Mucosa of gallbladder (tissue), 1 donor: ENCODE results near the gene GASK1B. TPM values are rescaled to one million over a fixed set of nuclear protein-coding genes. Genes with fewer than 3 reads are reported as not detected.

Experiments used
- DNase-seq: peaks from one replicate; pipeline ENCODE4 v3.0.0-alpha.2; 2020; ENCODE audit warnings: low spot score
- total RNA-seq: library from RNA; stranded (reverse); gene quantifications from one replicate; pipeline ENCODE4 v1.2.1, GENCODE V29; 2021
- donor health status: DM: no; HTN: no; CAD: no.

GASK1B gene
- total RNA-seq, 1 donor from 2014 or later: 27.0 TPM

DNA sequence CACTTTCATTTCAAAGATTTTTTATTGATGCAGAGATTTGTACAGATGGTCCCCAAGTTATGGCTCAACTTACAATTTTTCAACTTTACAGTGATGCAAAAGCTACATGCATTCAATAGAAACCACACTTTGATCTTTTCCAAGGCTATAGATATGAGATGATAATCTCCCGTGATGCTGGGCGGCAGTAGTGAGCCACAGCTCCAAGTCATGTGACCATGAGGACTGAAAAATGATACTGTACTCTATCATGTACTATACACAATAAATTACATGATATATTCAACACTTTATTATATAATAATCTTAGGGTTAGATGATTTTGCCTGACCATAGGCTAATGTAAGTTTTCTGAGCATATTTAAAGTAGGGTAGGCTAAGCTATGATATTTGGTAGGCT, 14.0 kb upstream of the GASK1B start:
- DNase-seq: no peak

DNA sequence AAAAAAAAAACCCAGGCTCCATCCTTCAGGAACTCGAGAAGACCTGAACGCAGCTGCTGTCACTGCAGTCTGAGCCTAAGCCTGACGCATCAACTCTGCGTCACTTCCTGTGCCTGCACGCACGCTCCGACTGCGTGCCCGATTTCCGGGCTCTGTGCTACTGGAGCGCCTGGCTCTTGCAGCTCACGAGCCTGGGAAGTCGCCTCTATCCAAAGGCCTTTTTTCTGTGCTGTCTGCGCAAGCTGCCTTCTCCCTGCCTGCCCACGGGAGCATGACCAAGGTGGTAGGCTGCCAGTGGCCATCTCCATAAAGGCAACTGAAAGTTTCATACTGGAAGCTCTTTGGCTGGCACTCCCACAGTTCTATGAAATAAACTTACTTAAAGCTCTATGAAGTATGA, 9.9 kb upstream of the GASK1B start:
- no peak for DNase-seq

DNA sequence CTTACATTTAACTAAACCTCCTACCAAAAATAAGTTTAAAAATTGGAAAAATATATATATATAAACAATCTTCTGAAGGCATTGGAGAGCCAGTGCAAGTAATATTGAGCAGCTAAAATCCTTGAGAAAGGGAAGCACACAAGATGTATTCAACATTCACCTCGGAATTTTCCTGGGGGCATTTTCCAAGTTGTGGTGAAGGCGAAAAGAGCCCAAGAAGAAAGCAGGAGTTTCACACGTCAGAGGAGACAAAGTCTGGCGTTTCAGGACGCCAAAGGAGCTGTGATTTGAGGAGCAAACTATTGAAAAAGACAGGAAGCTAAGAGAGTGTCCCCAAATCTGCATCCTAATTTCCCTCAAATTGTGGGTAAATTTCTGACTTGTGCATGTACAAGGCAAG, 9.1 kb upstream of the GASK1B start:
- DNase-seq: no peak

DNA sequence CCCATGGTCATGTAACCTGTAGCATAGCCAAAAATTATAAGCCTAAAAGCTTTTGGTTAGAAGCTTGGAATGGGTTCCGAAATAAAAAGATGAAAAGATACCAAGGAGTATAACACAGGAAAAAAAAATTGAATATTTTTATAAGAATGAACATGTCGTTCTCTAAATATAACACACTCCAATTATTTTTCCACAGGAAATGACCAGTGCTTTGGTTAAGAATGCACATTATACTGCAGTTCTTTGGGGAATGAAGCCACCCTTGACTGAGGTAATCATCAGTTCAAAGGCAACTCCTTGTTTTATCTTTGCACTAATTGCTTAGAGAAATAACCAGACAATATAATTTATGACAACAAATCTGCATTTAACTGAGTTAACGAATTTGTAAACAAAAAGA, 6.6 kb upstream of the GASK1B start:
- DNase-seq: no peak

DNA sequence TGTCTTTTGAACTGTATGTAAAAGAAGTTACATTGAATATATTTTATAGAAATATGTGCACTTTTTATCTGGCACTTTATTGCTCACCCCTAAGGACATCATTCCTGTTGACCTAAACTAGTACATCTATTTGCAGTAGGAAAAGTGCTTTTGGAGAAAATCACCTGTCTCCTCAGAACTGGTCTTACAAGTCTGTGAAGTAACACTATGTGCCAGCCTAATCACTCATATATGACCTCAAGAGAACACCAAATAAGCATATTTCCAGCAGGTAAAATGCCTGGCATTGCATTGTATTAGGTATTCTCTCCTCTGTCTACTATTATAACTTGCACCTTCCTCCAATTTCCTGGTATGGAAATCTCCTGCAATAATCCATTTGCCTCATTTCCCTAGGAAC, 4.0 kb upstream of the GASK1B start:
- DNase-seq: no peak

DNA sequence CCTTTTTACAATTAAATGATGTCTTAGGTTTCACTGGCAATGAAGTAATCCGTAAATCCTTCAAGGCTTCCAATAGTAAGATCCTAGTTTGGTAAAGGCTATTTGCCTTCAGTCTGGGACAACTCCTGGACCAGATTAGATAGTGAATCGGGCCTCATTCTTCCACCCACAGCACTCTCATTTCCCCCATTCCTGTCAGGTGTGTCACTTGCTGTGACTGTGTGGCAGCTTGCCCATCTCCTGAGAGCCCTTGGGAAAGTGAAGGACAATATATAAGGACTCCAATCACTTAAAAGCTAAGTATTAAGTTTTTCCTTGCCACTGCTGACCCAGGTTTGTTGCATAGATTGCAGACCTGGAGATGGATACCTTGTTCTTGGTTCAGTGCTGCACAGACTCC, 3.3 kb upstream of the GASK1B start:
- DNase-seq: peak; percentile 43

DNA sequence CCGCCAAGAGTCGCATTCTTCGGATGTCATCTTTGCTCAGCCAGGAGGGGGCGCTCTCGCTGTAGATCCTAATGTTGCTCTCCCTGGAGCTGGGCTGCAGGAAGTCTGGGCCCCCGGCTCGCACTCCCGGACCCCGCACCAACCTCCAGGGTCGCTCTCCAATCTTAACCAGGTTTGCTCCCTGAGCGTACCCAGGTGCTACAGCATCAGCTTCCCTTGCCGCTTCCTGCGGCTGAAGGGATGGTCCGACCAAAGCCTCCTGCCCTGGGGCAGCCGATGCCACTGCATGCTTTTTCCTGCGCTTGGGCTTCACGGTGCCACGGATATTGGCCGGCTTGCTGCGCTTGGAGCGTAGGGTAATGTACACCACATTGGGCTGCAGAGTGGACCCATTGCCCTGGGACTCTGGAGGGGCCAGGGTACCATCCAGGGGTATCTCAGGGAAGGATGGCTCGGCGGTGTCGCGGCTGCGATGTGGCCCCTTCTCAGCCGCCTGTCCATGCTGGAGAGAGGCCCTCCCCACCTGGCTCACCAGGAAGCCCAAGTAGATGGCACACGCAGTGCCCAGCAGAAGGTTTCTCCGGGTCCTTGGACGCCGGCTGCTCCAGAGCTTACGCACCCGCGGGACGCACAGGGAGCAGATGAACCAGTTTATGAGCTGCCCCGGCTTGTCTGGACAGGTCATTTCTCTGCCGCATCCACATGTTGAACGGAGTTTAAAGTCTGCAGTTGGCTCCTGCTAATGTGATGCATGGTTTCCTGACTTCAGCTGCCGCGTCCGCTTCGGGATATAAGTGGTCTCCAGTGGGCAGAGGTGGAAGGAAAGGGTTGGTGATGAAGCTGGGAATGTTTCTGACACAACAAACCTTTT, 1.9 kb downstream of the GASK1B start:
- peak; percentile 33 for DNase-seq

DNA sequence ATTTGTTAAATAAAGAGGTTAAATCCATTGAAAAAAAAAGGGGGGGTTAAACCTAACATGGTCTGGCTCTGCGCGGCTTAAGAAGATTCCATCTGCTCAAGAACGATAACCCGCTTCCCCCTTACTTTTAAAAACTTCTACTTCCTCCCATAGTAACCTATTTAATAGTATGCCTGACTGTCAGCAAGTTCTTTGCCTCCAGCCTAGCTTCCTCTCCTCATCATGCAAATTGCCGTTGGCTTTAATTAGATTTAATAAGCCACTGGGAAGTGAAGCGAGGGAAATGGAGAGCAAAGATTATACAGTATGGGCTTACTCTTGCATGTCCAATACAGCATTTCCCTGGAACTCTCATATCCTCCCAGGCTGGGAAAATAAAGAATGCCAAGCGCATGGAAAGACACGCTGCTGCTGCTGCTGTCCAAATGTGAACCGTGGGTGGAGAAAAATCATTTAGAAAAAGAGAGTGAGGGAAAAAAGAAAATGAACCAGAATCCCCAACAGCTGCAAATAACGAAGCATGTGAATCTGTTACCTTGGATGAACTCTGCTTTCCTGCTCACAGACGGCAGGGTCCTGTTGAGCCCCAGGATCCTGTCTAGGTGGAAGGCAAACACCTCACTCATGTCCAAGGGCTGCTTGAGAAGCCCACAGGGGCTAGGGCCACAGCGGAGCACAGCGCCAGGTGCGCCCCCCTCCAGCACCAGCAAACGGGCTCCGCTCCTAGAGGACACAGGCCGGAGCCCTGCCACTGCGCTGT, 2.7 kb downstream of the GASK1B start:
- peak; percentile 12 for DNase-seq

DNA sequence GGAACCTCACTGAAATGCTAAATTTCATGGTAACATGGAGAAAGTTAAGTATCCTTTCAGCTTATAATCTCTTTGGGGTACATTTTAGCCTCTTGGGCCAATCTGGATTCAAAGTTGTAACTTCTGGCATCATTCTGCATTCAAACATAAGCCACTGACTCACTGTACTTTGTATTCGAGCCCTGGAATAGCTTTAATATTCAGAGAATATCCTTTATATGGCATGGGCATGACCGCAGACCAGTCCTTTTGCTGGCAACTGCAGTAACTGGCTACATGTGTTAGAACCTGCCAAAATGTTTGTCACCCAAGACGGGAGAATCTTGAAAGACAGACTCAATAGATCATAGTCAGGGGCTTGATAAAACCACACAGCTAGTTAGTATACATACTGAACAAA, 3.3 kb downstream of the GASK1B start:
- no peak for DNase-seq

DNA sequence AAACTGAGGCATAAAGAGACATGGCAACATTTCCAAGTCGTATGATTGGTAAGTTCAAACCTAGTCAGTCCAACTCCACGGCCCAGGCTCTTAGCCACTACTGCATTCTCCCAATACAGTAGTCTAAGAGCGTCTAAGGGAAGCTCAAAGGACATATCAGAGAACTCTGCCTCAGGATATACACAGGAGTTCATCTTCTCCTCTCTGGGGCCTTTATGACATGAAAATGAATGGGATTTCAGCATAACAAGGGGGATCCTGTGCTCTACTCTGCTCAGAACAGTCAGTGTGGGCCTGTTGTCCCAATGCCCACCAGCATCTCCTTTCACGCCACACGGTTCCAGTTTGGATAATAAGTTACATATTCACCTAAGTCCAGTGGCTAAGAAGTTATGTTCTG, 4.2 kb downstream of the GASK1B start:
- no peak for DNase-seq

DNA sequence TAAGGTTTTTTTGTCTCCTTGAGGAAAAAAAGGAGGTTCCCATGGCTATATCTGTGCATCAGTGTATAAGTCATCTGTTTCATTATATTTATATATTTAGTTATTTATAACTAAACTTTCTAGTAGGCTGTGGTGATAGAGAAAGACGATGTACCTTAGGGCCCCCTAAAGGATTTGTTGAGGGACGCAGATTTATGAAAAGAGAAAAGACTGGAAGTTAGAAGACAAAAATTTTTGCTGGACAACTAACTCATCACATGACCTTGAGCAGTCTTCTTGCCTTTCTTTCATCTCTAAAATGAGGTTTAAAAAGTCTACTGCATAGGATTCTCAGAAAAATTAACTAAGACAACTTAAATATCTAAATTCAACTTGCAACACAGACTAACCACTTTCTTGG, 6.1 kb downstream of the GASK1B start:
- DNase-seq: no peak

DNA sequence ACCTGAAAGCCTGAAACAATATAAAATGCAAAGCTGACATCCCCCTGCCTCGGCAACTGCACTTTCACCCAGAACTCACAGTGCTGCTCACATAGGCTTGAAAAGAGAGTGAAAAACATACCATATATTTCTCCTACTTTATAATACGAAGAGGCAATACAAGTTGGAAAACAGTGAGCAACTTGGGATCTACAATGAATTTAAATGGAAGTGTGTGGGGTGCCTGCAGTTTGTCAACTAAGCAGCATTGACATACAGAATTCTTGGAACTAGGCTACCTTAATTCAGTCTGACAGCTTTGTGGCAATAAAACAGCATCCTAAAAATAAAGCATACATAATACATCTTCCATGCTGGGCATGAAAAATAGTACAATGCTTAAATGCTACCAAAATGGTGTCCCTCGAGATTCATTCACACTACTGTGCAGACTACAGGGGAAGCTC, 8.0 kb downstream of the GASK1B start:
- DNase-seq: no peak

DNA sequence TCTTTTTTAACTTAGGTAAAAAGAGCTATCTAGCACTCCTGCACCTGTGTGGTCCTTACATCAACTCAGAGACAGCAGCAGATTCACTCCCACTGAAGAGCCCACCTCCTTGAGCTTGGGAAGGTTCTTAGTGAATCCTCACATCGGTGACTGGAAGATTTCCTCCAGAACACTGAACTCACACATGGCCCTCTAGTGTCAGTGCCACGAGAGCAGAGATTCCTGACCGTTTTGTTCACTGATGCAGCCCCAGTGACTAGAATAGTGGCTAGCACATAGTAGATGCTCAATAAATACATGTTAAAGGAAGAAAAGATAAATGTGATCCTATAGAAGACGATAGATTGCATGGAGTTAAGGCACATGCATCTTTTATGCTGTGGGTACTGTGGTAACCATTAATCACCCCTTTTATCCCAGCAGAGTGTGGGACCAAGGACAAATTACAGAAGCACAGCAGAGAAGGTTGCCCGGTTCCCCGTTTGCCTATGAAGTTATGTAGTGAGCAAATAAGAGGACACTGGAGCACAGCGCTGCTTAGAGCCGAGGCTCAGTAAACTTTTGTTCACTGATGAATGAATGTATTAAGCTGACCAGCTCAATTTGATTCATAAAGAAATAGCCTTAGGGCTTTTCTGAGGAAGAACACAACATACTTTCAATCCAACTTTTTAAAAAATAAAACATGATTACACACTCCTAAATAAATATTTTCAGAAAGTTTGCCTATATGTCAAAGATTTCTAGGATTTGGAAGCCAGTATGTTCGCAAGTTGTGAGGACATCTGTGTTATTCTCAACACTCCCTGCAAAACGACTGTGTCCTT, 8.7 kb downstream of the GASK1B start:
- no peak for DNase-seq

DNA sequence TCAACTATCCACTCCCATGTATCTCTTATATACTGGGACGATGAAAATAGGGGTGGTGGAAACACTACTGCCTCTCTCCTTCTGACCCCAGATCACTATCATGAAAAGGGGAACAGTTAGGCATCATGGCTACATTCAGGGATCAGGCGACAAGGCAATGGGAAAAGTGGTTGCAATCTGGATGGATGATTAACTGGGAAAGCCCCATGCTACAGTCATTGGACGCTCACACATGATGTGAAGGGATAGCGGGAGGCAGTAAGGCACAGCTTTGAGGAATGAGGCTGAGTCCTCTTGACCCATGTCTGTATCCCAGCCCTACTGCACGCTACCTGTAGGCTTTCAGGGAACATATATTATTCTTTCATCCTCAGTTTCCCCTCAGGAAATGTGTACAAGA, 10.2 kb downstream of the GASK1B start:
- no peak for DNase-seq

DNA sequence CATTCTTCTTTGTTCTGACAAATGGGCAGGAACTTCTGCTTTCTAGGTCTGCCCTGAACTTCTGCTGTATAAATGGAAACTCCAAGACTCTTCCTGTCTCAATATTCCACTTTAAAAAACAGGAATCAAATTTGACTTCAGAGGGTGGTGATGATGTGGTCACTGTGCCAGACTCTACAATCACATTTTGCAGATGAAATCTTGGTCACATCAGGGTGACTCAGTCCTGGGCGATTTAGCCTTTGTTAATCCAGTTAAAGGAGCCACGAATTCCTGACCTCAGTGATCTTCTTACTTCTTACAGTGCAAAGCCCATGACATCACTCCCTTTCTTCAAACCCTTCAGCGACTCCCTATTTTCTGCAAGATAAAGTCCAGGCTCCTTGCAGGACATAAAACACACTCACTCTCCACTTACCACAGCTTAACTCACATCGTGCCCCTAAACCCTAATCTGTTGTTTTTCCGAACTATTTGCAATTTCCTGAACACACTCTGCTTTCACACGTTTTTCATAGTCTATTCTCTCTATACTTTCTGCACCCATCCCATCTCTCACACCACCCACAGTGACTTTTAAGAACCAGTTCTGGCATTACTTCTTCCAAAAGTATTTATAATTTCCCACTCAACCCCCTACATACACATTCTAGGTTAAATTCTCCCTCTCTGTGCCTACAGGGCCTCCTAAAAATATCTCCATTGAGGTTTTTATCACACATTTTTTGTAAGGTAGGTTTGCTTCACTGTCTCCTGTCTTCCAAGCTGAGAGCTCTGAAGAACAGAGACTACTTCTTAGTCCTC, 11.1 kb downstream of the GASK1B start:
- peak; percentile 25 for DNase-seq

DNA sequence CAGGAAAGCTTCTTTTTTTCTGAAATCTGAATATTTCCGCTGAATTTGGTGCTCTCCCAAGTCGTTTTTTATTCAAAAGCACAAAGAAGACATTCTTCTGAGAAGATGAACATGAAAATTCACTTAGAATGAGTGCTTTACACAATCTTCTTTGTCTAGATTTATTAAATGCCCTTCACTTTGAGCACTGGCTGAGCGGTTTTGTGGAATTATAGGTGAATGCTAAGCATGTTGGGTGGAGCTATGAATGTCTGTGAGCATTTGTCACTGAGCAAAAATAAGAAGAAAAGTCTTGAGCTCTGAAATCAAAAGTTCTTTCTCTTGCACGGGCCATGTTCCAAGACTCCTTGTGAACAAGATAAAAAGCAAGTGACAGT, 13.1 kb downstream of the GASK1B start:
- no peak for DNase-seq

DNA sequence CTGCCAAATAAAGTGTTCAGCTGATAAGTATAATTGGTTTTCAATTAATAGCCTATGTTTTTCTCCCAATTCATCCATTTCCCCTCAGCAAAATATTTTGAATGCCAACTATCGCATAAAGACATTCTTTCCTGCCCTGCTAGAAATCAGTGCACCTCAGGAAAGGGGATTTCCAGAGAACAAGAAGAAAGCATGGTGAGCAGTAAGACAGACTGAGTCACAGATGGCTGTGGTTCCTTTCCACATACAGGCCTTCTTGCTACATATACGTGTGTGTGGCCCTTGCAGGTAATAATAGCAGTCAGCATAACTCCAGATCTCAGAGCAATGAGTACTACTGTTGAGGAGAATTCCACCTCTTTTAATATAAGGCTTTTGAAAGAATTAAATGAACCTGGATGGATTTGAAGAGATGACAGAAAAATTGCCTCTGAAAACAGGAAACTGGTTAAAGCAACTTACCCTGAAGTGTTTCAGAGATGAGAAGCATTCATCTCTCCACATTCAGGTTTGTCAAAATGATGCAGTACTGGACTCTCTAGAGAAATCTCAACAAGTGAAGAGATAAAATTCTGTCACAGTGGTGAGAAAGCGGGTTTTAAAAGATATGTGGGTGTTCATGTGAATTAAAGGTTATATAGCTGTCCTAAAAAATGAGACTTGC, 13.6 kb downstream of the GASK1B start:
- no peak for DNase-seq

DNA sequence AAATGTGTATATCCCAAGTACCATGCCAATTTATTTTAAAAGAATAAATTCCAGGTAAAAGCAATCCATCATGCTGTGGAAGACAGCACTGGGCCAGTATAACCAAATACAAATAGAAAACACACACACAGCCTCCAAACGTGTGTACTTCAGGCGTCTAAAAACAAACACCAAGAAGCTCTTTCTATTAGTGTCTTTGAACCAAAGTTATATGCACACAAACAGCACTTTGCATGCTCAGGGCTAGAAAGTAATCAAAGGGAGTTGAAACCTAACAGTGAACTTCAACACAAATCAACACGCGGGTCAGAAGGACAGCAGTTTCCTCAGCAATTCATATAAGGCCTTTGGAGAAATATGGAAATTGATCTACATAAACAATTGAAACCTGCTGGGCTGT, 15.4 kb downstream of the GASK1B start:
- no peak for DNase-seq

DNA sequence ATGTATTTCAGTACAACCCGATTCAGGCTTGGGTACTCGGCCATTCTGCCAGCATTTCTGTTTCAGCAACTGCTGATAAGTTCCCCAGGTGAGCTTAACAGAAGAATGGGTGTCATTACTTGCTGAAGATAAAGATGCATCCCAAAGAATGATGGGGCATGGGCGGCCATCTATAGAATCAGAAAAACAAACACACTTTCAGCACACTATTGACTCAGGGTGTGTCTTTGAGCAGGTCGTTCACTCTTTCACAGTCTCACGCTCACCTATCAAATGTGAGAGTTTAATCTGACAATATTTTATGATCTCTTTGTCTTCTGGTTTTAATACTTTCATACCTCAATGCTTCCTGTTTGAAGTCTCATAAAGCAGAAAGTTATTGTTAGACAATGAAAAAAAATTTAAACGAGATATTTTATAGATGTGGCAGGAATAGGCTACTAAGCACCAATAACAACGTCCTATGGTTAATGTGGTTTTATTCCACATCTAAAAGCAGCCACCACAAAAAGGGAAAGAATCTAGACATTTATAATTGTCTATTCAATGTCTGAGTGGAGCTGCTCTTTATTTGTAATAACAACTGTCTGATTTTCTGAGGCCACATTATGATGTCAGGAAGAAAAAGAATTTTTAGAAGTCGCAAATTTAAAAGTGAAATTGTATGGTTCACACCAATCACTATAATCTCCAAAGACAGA, 17.0 kb downstream of the GASK1B start:
- DNase-seq: no peak

DNA sequence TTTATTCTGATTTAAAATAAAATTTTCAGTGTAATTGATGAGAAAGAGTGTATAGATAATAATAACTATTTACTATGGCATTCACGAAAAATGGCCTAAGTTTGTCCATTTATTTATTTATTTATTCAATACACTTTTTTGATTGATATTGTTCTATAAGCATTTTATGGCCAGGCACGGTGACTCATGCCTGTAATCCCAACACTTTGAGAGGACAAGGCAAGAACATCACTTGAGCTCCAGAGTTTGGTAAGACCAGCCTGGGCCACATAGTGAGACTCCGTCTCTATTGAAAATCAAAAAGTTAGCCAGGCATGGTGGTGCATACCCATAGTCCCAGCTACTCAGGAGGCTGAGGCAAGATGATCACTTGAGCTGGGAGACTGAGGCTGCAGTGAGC, 25.7 kb downstream of the GASK1B start:
- DNase-seq: no peak
